Measurements from ENCODE around the gene NEDD4L. TPM values are rescaled to one million over a fixed set of nuclear protein-coding genes. Genes with fewer than 3 reads are reported as not detected.

Gene NEDD4L
- total and polyA plus RNA-seq, 4 experiments from 2014 or later: 2.8 to 4.1 (median 3.8) TPM

GRCh38 chr18:58396144-58396543 lies 352.1 kb downstream of the NEDD4L start:
- DNase-seq: no peak
- intact Hi-C loops (cut with micrococcal nuclease): no loop called here
- POLR2A ChIA-PET (ENCODE audit: partially characterized antibody): no interaction called here
- Histone ChIP-seq H3K4me3 (ENCODE audit: low read length in 2 of 2) (no peak overlapping the region), H3K36me3 (ENCODE audit: insufficient read depth, low read length) (no peaks in the 10 kb centered on the region), H3K9me3 (ENCODE audit: control insufficient read depth in 1 of 2, low read length in 2 of 2) (no peaks in the 10 kb centered on the region), H3K27ac (ENCODE audit: low read depth, low read length) (no peak overlapping the region), H3K4me1 (ENCODE audit: insufficient read depth, low read length) (peaks cover 12% of the 10 kb centered on the region), H3K27me3 (ENCODE audit: insufficient read depth, low read length) (no peaks in the 10 kb centered on the region)
- no peaks in the 10 kb centered on the region for H3K27me3 Mint-ChIP-seq
- peak overlapping the region in 4 of 7 donors; percentile 19 to 75 (median 68) for H3K27ac Mint-ChIP-seq
- no peaks in the 10 kb centered on the region for H3K9me3 Mint-ChIP-seq
- H3K4me3 Mint-ChIP-seq: peak overlapping the region in 7 of 8 donors; percentile 16 to 58 (median 37)
- CTCF ChIA-PET (ENCODE audit: partially characterized antibody): interaction anchor here (1.3 kb wide), 1 partner anchor 9 kb away, joined by 3 read pairs; no protein-coding TSS in a partner anchor
- H3K4me1 Mint-ChIP-seq: peaks cover 5 to 27% (median 7%) of the 10 kb centered on the region in 4 donors
- no peaks in the 10 kb centered on the region for H3K36me3 Mint-ChIP-seq

GRCh38 chr18:58396966-58397365 lies 352.9 kb downstream of the NEDD4L start:
- POLR2A ChIA-PET (ENCODE audit: partially characterized antibody): no interaction called here
- no peak overlapping the region for H3K4me3 ChIP-seq (ENCODE audit: low read length in 2 of 2)
- intact Hi-C loops (cut with micrococcal nuclease): no loop called here
- H3K9me3 ChIP-seq (ENCODE audit: control insufficient read depth in 1 of 2, low read length in 2 of 2): no peaks in the 10 kb centered on the region
- Mint-ChIP-seq H3K27ac (no peak overlapping the region), H3K9me3 (no peaks in the 10 kb centered on the region), H3K27me3 (no peaks in the 10 kb centered on the region), H3K36me3 (no peaks in the 10 kb centered on the region), H3K4me3 (no peak overlapping the region), H3K4me1 (peaks cover 5 to 29% (median 10%) of the 10 kb centered on the region in 4 donors)
- CTCF ChIA-PET (ENCODE audit: partially characterized antibody): interaction anchor here (1.3 kb wide), 1 partner anchor 9 kb away, joined by 3 read pairs; no protein-coding TSS in a partner anchor
- no peaks in the 10 kb centered on the region for H3K27me3 ChIP-seq (ENCODE audit: insufficient read depth, low read length)
- DNase-seq: no peak
- H3K36me3 ChIP-seq (ENCODE audit: insufficient read depth, low read length): no peaks in the 10 kb centered on the region
- peaks cover 17% of the 10 kb centered on the region for H3K4me1 ChIP-seq (ENCODE audit: insufficient read depth, low read length)
- H3K27ac ChIP-seq (ENCODE audit: low read depth, low read length): no peak overlapping the region

DNA sequence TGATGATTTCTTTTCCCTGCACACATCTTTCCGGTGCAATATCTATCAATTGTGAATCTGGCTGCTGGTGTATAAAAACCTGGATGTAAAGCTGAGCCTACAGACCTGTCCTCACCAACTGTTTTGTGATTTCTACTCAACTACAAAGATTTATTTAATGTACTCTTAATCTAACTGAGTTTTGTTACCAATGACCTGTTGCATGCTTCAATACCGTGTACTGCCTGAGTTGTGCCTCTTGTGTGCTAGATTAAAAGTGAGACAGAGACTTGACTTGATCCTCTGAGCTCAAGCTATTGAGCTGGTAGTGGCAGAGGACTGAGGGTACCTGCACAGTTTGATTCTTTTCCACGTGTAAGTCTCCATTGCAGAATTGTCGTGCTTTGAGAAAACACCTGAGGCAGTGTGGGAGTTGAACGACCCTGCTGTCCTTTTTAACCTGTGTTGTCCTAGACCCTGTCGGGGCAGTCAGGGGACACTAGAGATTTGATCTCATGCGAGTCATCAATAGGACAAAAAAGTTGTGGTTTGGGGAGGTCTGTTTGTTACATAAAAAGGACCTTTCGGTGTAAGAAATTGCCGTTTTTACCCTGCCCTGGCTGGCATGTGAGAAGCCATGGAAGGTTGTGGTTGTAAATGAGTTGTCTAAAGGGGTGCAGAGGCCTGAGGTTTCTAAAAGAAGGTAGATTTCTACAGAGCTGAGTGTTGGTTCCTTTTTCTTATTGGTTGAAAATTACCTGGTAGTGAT lies 353.5 kb downstream of the NEDD4L start:
- intact Hi-C loops (cut with micrococcal nuclease): no loop called here
- Mint-ChIP-seq H3K27ac (peak overlapping the region in 4 of 7 donors; percentile 12 to 57 (median 29)), H3K27me3 (no peaks in the 10 kb centered on the region), H3K4me3 (peak overlapping the region in 2 of 8 donors; percentile 17 to 28), H3K9me3 (no peaks in the 10 kb centered on the region), H3K4me1 (peaks cover 5 to 29% (median 10%) of the 10 kb centered on the region in 4 donors), H3K36me3 (no peaks in the 10 kb centered on the region)
- Histone ChIP-seq H3K36me3 (ENCODE audit: insufficient read depth, low read length) (no peaks in the 10 kb centered on the region), H3K4me3 (ENCODE audit: low read length in 2 of 2) (no peak overlapping the region), H3K27ac (ENCODE audit: low read depth, low read length) (no peak overlapping the region), H3K27me3 (ENCODE audit: insufficient read depth, low read length) (no peaks in the 10 kb centered on the region), H3K9me3 (ENCODE audit: control insufficient read depth in 1 of 2, low read length in 2 of 2) (no peaks in the 10 kb centered on the region), H3K4me1 (ENCODE audit: insufficient read depth, low read length) (peaks cover 17% of the 10 kb centered on the region)
- ChIA-PET POLR2A (ENCODE audit: partially characterized antibody) (no interaction called here), CTCF (ENCODE audit: partially characterized antibody) (interaction anchor here (1.3 kb wide), 1 partner anchor 10 kb away, joined by 3 read pairs; no protein-coding TSS in a partner anchor)
- DNase-seq: no peak

GRCh38 chr18:58398648-58399398 lies 354.8 kb downstream of the NEDD4L start:
- no peaks in the 10 kb centered on the region for H3K36me3 ChIP-seq (ENCODE audit: insufficient read depth, low read length)
- Mint-ChIP-seq H3K27ac (peak overlapping the region in 3 of 7 donors; percentile 21 to 47 (median 27)), H3K4me1 (peaks cover 5 to 29% (median 10%) of the 10 kb centered on the region in 4 donors), H3K36me3 (no peaks in the 10 kb centered on the region), H3K9me3 (no peaks in the 10 kb centered on the region), H3K4me3 (no peak overlapping the region), H3K27me3 (no peaks in the 10 kb centered on the region)
- no peak for DNase-seq
- H3K4me1 ChIP-seq (ENCODE audit: insufficient read depth, low read length): peaks cover 17% of the 10 kb centered on the region
- no peak overlapping the region for H3K27ac ChIP-seq (ENCODE audit: low read depth, low read length)
- ChIA-PET POLR2A (ENCODE audit: partially characterized antibody) (no interaction called here), CTCF (ENCODE audit: partially characterized antibody) (interaction anchor here (1.5 kb wide), 1 partner anchor 96 kb away, joined by 3 read pairs; no protein-coding TSS in a partner anchor)
- no peak overlapping the region for H3K4me3 ChIP-seq (ENCODE audit: low read length in 2 of 2)
- H3K27me3 ChIP-seq (ENCODE audit: insufficient read depth, low read length): no peaks in the 10 kb centered on the region
- intact Hi-C loops (cut with micrococcal nuclease): no loop called here
- no peaks in the 10 kb centered on the region for H3K9me3 ChIP-seq (ENCODE audit: control insufficient read depth in 1 of 2, low read length in 2 of 2)

GRCh38 chr18:58400331-58400870 lies 356.4 kb downstream of the NEDD4L start:
- peak in 1 of 5 donors; percentile 19 for DNase-seq
- CTCF ChIA-PET (ENCODE audit: partially characterized antibody): interaction anchor here (0.8 to 1.6 kb wide), 4 partner anchors 91 to 364 kb away, joined by 3 to 5 read pairs (median 4); no protein-coding TSS in a partner anchor
- Histone ChIP-seq H3K9me3 (ENCODE audit: control insufficient read depth in 1 of 2, low read length in 2 of 2) (no peaks in the 10 kb centered on the region), H3K27me3 (ENCODE audit: insufficient read depth, low read length) (no peaks in the 10 kb centered on the region), H3K4me3 (ENCODE audit: low read length in 2 of 2) (no peak overlapping the region), H3K36me3 (ENCODE audit: insufficient read depth, low read length) (no peaks in the 10 kb centered on the region), H3K4me1 (ENCODE audit: insufficient read depth, low read length) (peaks cover 17% of the 10 kb centered on the region), H3K27ac (ENCODE audit: low read depth, low read length) (no peak overlapping the region)
- POLR2A ChIA-PET (ENCODE audit: partially characterized antibody): no interaction called here
- Mint-ChIP-seq H3K27me3 (no peaks in the 10 kb centered on the region), H3K4me1 (peaks cover 5 to 28% (median 9%) of the 10 kb centered on the region in 4 donors), H3K36me3 (no peaks in the 10 kb centered on the region), H3K9me3 (peaks cover 0 to 1% (median 0%) of the 10 kb centered on the region in 8 donors), H3K27ac (peak overlapping the region in 4 of 7 donors; percentile 6 to 88 (median 58)), H3K4me3 (peak overlapping the region in 6 of 8 donors; percentile 55 to 83 (median 76))
- intact Hi-C loops (cut with micrococcal nuclease): loop anchor here (1.0 kb wide), 1 partner anchor 364 kb away; no protein-coding TSS in a partner anchor

DNA sequence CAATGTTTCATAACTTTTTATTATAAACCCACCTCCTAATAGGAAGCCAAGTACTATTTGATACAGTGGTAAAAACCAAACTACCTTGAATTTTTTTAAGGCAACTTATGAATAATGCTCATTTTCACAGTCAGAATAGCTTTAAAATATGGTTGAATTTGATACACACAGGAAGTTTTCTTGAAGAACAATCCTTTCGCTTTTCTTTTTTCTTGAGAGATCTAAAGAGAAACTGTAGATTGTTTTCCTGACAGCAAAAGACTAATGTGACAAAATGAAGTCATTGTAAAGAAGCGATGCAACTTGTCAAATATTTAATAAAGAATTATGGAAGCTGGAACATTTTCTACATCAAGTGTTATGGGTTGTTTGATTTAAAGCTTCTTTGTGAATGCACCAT lies 357.2 kb downstream of the NEDD4L start:
- Histone ChIP-seq H3K36me3 (ENCODE audit: insufficient read depth, low read length) (no peaks in the 10 kb centered on the region), H3K4me1 (ENCODE audit: insufficient read depth, low read length) (peaks cover 17% of the 10 kb centered on the region), H3K9me3 (ENCODE audit: control insufficient read depth in 1 of 2, low read length in 2 of 2) (no peaks in the 10 kb centered on the region), H3K4me3 (ENCODE audit: low read length in 2 of 2) (no peak overlapping the region), H3K27ac (ENCODE audit: low read depth, low read length) (no peak overlapping the region), H3K27me3 (ENCODE audit: insufficient read depth, low read length) (no peaks in the 10 kb centered on the region)
- H3K27me3 Mint-ChIP-seq: no peaks in the 10 kb centered on the region
- H3K4me3 Mint-ChIP-seq: peak overlapping the region in 6 of 8 donors; percentile 1 to 70 (median 40)
- peaks cover 5 to 20% (median 8%) of the 10 kb centered on the region in 4 donors for H3K4me1 Mint-ChIP-seq
- peaks cover 0 to 1% (median 0%) of the 10 kb centered on the region in 8 donors for H3K9me3 Mint-ChIP-seq
- intact Hi-C loops (cut with micrococcal nuclease): no loop called here
- no peaks in the 10 kb centered on the region for H3K36me3 Mint-ChIP-seq
- DNase-seq: no peak
- peak overlapping the region in 3 of 7 donors; percentile 22 to 46 (median 25) for H3K27ac Mint-ChIP-seq
- ChIA-PET CTCF (ENCODE audit: partially characterized antibody) (interaction anchor here (1.0 to 1.6 kb wide), 2 partner anchors 90 to 363 kb away, joined by 4 to 5 read pairs; no protein-coding TSS in a partner anchor), POLR2A (ENCODE audit: partially characterized antibody) (no interaction called here)
